Measurements from ENCODE around the gene NTF4.
A peak's percentile ranks its signal among the peaks of the same experiment; 100 is the strongest.
"Not testable (repeated sequence)": the region's sequence is repeated elsewhere in the genome, so short reads cannot be mapped to it uniquely, and the experiment has no call there.

Gene NTF4

DNA sequence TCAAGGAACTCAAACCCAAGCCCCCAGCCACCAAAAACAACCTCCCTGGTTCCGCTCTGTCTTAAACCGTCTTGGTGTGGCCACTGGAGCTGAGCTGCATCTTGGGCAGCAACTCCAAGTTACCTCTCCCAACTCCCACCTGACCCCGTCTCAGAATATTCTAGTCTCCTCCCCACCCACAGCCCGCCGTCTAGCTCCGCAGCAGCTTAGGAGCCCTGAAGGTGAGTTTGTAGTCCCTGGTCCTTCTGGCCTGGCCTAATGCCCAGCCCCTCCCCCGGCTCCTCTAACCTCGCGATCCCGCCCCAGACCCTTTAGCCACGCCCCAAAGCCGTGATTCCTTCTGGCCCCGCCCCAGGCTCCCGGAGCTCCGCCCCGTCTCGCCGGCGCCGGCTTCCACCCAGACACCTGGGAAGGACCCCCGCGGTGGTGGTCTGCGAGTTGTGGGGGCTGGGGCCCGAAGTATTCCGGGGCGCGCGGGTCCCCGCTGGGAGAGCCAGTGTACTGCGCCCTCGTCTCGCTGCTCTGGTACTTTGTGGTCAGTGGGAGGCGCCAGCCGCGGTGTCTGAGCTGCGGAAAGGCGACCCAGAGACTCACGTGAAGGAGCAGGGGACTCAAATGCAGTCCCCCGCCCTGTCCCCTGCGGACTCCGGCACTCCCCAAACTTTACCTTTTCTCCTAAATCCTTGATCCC, 45.2 kb downstream of the NTF4 start:
- DNase-seq = peak; percentile 31

DNA sequence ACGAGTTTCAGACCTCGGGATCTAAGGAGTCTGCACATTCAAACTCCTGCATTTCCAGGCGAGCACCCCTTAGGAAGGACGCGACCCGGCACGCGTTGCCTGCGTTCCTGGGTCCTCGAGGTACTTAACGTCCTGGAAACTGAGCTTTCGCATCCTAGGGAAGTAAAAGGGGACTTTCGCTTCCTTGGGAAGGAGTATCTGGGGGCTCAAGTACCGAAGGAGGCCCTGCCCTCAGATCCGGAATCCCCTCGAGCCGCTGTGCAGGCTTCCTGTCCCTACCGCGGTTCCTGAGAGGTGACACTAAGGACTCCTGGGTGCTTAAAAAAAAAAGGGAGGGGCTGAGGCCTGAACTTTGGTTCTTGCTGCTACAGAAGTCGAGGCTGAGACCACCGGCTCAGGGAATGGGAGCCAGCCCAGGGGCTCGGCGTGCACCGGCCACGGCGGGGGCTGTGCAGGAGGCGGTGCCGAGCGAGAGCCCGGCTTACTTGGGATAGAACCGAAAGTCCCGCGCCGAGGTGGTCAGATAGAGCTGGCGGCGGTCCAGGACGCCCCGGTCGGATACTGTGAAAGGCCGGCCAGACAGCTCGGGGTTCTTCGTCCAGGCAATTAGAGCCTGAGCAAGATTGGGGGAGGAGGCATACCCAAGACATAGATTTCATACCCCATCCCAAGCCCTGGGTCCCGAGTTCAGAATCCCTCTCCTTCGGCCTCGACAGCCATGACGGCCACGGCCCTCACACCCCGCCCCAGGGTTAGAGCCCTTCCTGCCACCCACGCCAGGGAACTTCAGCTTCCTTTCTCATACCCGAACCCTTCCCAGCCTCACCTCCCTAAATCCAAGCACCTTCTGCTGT, 46.0 kb downstream of the NTF4 start:
- DNase-seq = not testable (repeated sequence)

DNA sequence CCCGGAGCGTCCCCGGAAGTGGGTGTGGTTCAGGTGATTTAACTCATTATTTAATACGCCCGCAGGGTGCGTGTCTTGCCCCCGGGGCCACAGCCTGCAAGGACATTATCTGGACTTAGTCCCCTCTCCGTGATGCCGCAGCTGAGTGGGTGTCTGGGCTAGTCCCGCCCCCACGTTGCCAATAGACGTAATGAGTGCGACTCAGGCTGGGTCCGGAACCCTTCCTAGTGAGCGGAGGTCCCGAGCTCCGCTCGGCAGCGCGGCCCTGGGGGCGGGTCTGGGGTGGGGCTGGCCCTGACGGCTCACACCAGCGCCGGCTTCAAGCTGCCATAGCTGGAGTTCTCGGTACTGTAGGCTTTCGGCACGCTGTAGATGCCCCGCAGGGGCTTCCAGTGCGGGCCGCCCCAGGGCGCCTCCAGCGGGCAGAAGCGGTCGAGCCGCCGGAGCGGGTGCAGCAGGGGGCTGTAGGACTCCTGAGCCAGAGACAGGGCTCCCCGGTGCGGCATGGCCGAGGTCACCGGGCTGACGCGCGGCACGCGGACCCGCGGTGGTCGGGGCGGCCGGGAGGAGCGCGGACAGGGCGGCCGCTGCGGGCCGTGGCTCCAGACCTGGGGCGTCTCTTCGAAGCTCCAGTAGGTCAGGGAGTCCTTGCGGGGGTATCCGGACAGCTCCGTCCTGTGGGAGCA, 46.8 kb downstream of the NTF4 start:
- DNase-seq = peak; percentile 50

DNA sequence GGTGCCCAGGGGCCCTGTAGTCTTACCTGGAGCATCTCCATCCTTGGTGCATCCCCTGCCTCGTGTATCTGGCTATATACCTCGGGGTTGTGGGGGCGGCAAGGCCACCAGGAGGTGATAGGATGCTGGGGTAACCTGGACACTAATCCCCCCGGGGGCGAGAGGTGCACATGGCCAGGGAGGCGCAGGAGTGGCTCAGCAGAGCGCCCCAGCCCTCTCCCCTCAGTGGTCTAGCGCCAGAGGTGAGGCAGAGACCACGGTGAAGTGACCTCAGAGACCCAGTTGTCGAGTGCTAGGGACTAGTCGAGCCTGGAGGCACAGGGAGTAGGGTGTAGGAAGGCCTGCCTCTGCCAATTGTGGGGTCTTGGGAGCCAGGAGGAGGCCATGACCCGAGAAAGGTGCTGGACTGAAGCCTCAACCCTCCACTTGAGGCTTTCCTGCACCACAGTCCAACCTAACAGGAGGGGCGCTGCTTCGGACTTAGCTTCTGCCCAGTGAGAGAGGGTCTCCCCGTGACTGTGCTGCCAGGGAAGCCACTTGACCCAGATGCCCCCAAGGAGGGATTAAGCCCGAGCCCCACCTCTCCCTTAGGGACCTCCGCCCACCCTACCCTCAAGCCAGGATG, 47.5 kb downstream of the NTF4 start, which contains the start of gene LHB:
TSS of gene LHB (minus strand) at position 51 of the 625 bp plus-strand sequence. CDS start at position 41, 10 bp downstream.
- no peak for DNase-seq

DNA sequence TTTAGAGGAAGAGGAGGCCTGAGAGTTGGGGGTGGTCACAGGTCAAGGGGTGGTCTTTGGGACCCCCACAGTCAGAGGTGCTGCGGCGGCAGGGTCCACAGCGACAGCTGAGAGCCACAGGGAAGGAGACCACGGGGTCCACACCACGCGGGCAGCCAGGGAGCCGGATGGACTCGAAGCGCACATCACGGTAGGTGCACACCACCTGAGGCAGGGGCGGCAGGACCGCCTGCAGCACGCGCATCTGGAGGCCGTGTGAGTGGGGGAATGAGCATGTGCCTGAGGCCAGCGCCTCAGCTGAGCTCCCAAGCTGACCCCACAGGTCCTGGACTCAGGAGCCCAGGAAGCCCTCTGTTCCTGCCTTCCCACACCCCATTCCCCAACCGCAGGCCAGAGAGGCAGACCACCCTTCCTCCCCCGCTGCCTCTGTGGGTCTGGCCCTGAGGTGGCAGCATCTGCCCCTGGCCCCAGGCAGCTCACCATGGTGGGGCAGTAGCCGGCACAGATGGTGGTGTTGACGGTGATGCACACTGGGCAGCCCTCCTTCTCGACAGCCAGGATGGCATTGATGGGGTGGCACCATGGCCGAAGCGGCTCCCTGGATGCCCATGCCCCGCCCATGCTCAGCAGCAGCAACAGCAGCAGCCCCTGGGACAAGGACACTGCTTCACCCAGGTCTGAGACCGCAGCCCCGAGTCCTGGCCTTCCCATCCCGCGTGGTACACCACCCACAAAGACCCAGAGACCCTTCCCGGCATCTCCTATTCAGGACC, 48.4 kb downstream of the NTF4 start:
- no peak for DNase-seq

DNA sequence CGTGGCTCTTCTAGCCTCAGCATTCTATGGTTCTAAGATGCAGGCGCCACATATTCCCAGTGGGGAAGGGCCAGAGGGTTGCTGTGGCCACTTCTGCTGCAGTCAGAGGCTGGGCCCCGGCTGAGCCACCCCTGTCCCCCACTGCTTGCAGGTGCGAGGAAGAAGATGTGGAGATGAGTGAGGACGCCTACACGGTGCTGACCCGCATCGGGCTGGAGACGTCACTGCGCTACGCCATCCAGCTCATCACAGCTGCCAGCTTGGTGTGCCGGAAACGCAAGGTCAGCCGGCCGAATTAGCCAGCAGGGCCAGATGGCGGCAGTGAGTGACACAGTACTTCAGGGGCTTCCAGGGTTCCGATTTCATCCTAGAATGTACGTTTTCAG, 49.8 kb downstream of the NTF4 start:
- no peak for DNase-seq

DNA sequence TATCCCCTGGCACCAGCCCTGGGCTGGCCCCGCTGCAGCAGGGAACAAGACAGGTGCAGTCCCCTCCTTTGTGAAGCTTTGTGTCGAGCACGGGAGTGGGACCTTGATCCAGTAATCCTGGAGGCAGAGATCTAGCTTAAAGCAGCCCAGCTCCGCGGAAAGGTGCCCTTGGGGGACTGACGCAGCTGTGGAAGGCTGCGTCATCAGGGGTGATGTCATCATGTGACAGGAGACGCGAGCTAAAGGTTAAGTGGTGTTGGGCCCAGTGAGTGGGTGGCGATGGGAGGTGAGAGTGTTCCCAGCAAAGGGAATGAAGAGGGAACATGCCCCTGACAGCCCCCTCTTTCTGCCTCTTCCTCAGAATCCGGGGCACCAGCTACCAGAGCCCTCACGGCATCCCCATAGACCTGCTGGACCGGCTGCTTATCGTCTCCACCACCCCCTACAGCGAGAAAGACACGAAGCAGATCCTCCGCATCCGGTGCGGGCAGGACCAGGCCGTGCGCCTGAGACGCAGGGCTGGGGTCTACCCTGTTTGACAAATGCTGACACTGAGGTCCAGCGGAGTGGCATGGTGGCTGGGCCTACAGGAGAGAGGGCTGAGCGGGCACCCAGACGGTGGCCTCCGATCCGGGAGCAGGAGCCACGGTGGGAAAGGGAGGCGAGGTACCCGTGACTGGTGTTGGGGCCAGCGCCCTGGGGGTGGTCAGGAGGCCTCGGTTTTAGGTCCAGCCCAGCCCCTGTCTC, 50.3 kb downstream of the NTF4 start:
- peak; percentile 18 for DNase-seq

DNA sequence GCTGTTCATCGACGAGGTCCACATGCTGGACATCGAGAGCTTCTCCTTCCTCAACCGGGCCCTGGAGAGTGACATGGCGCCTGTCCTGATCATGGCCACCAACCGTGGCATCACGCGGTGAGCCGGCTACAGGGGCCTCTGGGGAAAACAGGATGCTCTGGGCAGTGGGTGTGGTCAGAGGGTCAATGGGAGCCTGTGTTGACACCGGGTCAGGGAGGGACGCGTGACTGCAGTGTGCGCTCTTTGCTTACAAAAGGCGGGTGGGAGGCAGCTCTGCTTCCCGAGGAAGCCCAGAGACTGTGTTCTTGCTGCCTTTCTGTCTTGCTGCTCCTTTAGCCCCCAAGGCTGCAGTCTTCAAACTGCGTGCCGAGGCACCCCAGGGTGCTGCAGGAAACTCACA, 53.4 kb downstream of the NTF4 start:
- no peak for DNase-seq

All from SHP77 treated with DMSO at 0.1 percent for 48 hours (cell line).